HFFc6 (cell line): ENCODE results near the gene SSBP2. TPM values are rescaled to one million over a fixed set of nuclear protein-coding genes. Genes with fewer than 3 reads are reported as not detected.
"Not testable (repeated sequence)": the region's sequence is repeated elsewhere in the genome, so short reads cannot be mapped to it uniquely, and the experiment has no call there.

Experiments used
- DNase-seq: peaks from one replicate; pipeline ENCODE4 v3.0.0-alpha.2; 2018
- H3K27ac Mint-ChIP-seq: 2 replicates; pipeline ENCODE4 v1.8.0; 2020; ENCODE audit warnings: mild to moderate bottlenecking, mixed read lengths
- H3K27me3 Mint-ChIP-seq: 2 replicates; pipeline ENCODE4 v1.8.0; 2021; ENCODE audit warnings: mild to moderate bottlenecking, moderate library complexity, mixed read lengths; ENCODE audit not compliant: insufficient read depth
- H3K36me3 Mint-ChIP-seq: 2 replicates; pipeline ENCODE4 v1.8.0; 2021; ENCODE audit warnings: low read depth, mixed read lengths
- H3K4me1 Mint-ChIP-seq: 2 replicates; pipeline ENCODE4 v1.8.0; 2020; ENCODE audit warnings: low read depth, mixed read lengths
- H3K4me3 Mint-ChIP-seq: 2 replicates; pipeline ENCODE4 v1.8.0; 2020; ENCODE audit warnings: mild to moderate bottlenecking, moderate library complexity, mixed read lengths
- H3K9me3 Mint-ChIP-seq: 2 replicates; pipeline ENCODE4 v1.8.0; 2020; ENCODE audit warnings: mild to moderate bottlenecking, mixed read lengths
- CTCF ChIP-seq: fragments of 200-600 bp; sonication (generic); IDR thresholded peaks from 2 replicates; pipeline ENCODE4 v1.5.0; 2021; ENCODE audit warnings: antibody characterized with exemption, mild to moderate bottlenecking
- total RNA-seq, 6 experiments: library from RNA; stranded (reverse); fragmentation: NEBNext Ultra II Directional; extraction: Animal tissue kit (Norgen Biotek cat#: 25700); gene quantifications; 2 replicates in 1 of 6; 3 replicates in 5 of 6; pipeline ENCODE4 v1.2.3, GENCODE V29; 2021

Gene SSBP2
- total RNA-seq, 6 experiments from 2014 or later, result 21.0 to 28.6 (median 25.1) TPM

- Mint-ChIP-seq H3K27ac (no peak overlapping the region), H3K27me3 (no peaks in the 10 kb centered on the region; the same call in 1 of the 2 replicates), H3K4me3 (no peak overlapping the region), H3K4me1 (no peaks in the 10 kb centered on the region), H3K9me3 (no peaks in the 10 kb centered on the region), H3K36me3 (no peaks in the 10 kb centered on the region)
- DNase-seq, result no peak
- no peak for TF ChIP-seq CTCF
These were observed 341.5 kb downstream of the SSBP2 start for GRCh38 chr5:81409361-81409760.

- Mint-ChIP-seq H3K4me1 (no peaks in the 10 kb centered on the region), H3K4me3 (no peak overlapping the region), H3K27me3 (no peaks in the 10 kb centered on the region; the same call in 1 of the 2 replicates), H3K36me3 (no peaks in the 10 kb centered on the region), H3K27ac (no peak overlapping the region), H3K9me3 (no peaks in the 10 kb centered on the region)
- TF ChIP-seq CTCF, result no peak
- no peak for DNase-seq
These were observed 342.4 kb downstream of the SSBP2 start for GRCh38 chr5:81408496-81408895.

GRCh38 chr5:81407811-81408210 is 343.1 kb downstream of the SSBP2 start:
- DNase-seq, H3K27ac Mint-ChIP-seq, H3K36me3 Mint-ChIP-seq, H3K4me3 Mint-ChIP-seq, H3K4me1 Mint-ChIP-seq, H3K27me3 Mint-ChIP-seq, H3K9me3 Mint-ChIP-seq: not testable (repeated sequence)

- Mint-ChIP-seq H3K36me3 (no peaks in the 10 kb centered on the region), H3K27ac (no peak overlapping the region)
These were observed 345.6 kb downstream of the SSBP2 start for GRCh38 chr5:81405126-81405891.

GRCh38 chr5:81402192-81402930 is 348.5 kb downstream of the SSBP2 start:
- no peak overlapping the region for H3K27ac Mint-ChIP-seq
- H3K4me1 Mint-ChIP-seq, result no peaks in the 10 kb centered on the region
- peaks cover 1% of the 10 kb centered on the region; the same call in 1 of the 2 replicates for H3K27me3 Mint-ChIP-seq
- no peak for TF ChIP-seq CTCF
- no peaks in the 10 kb centered on the region for H3K36me3 Mint-ChIP-seq
- H3K4me3 Mint-ChIP-seq, result no peak overlapping the region
- no peaks in the 10 kb centered on the region for H3K9me3 Mint-ChIP-seq
- DNase-seq, result no peak

More at GRCh38 chr5:81405126-81405891, 345.6 kb downstream of the SSBP2 start:
- Mint-ChIP-seq H3K4me3 (no peak overlapping the region), H3K4me1 (no peaks in the 10 kb centered on the region), H3K9me3 (no peaks in the 10 kb centered on the region), H3K27me3 (no peaks in the 10 kb centered on the region; the same call in none of the 2 replicates)
- no peak for DNase-seq
- TF ChIP-seq CTCF, result no peak

- no peak for DNase-seq
- no peaks in the 10 kb centered on the region for H3K9me3 Mint-ChIP-seq
- no peak overlapping the region for H3K4me3 Mint-ChIP-seq
- H3K27me3 Mint-ChIP-seq, result peaks cover 1% of the 10 kb centered on the region; the same call in 1 of the 2 replicates
- H3K36me3 Mint-ChIP-seq, result no peaks in the 10 kb centered on the region
- H3K4me1 Mint-ChIP-seq, result no peaks in the 10 kb centered on the region
- TF ChIP-seq CTCF, result no peak
- H3K27ac Mint-ChIP-seq, result no peak overlapping the region
These were observed 349.6 kb downstream of the SSBP2 start for GRCh38 chr5:81401266-81401665.
